GM19239 (cell line): ENCODE data around the gene AIPL1.

ENCODE experiments used
- DNase-seq: peaks from one replicate; pipeline ENCODE4 v3.0.0; 2011; ENCODE audit warnings: low spot score; ENCODE audit not compliant: insufficient read length
- FAIRE-seq: peaks from 2 replicates; lab custom pipeline; 2011; peaks lifted over from hg19 to GRCh38; lab: Jason Lieb, UNC

The AIPL1 gene

GRCh38 chr17:6468051-6468790 lies 33.3 kb upstream of the AIPL1 start:
- DNase-seq (no peak), FAIRE-seq (no peak)

- DNase-seq (no peak), FAIRE-seq (no peak)
Observed at GRCh38 chr17:6467567-6467966, 32.6 kb upstream of the AIPL1 start.

- no peak for FAIRE-seq
- no peak for DNase-seq
Observed at GRCh38 chr17:6465206-6466003, 30.5 kb upstream of the AIPL1 start.

GRCh38 chr17:6464446-6465041 lies 29.6 kb upstream of the AIPL1 start:
- DNase-seq (no peak), FAIRE-seq (no peak)

GRCh38 chr17:6463616-6464445 lies 28.9 kb upstream of the AIPL1 start:
- DNase-seq (no peak), FAIRE-seq (no peak)

- FAIRE-seq, result no peak
- DNase-seq, result no peak
Observed at GRCh38 chr17:6462692-6463091, 27.8 kb upstream of the AIPL1 start.

GRCh38 chr17:6461792-6462524 lies 27.0 kb upstream of the AIPL1 start:
- no peak for DNase-seq
- FAIRE-seq, result no peak

- DNase-seq (no peak), FAIRE-seq (no peak)
Observed at GRCh38 chr17:6461246-6461645, 26.3 kb upstream of the AIPL1 start.

- FAIRE-seq (no peak), DNase-seq (no peak)
Observed at GRCh38 chr17:6460531-6461161, 25.7 kb upstream of the AIPL1 start.

GRCh38 chr17:6458460-6458950 lies 23.6 kb upstream of the AIPL1 start:
- no peak for DNase-seq
- no peak for FAIRE-seq

- no peak for DNase-seq
- no peak for FAIRE-seq
Observed at GRCh38 chr17:6457688-6458459, 23.0 kb upstream of the AIPL1 start.

GRCh38 chr17:6456914-6457687 lies 22.2 kb upstream of the AIPL1 start:
- no peak for DNase-seq
- FAIRE-seq, result no peak

GRCh38 chr17:6456321-6456720 lies 21.4 kb upstream of the AIPL1 start:
- FAIRE-seq, result no peak
- DNase-seq, result no peak

GRCh38 chr17:6455321-6455705 lies 20.4 kb upstream of the AIPL1 start:
- DNase-seq (peak; percentile 61), FAIRE-seq (no peak)

- DNase-seq, result no peak
- no peak for FAIRE-seq
Observed at GRCh38 chr17:6454495-6455320, 19.8 kb upstream of the AIPL1 start.

GRCh38 chr17:6453279-6454024 lies 18.5 kb upstream of the AIPL1 start:
- FAIRE-seq (no peak), DNase-seq (no peak)
